ENCODE measurements around the gene PLEKHB1. TPM values are rescaled to one million over a fixed set of nuclear protein-coding genes. Genes with fewer than 3 reads are reported as not detected.
A peak's percentile ranks its signal among the peaks of the same experiment; 100 is the strongest.

Gene PLEKHB1
- total RNA-seq, 2 donors from 2014 or later = 8.5 to 11.3 TPM

DNA sequence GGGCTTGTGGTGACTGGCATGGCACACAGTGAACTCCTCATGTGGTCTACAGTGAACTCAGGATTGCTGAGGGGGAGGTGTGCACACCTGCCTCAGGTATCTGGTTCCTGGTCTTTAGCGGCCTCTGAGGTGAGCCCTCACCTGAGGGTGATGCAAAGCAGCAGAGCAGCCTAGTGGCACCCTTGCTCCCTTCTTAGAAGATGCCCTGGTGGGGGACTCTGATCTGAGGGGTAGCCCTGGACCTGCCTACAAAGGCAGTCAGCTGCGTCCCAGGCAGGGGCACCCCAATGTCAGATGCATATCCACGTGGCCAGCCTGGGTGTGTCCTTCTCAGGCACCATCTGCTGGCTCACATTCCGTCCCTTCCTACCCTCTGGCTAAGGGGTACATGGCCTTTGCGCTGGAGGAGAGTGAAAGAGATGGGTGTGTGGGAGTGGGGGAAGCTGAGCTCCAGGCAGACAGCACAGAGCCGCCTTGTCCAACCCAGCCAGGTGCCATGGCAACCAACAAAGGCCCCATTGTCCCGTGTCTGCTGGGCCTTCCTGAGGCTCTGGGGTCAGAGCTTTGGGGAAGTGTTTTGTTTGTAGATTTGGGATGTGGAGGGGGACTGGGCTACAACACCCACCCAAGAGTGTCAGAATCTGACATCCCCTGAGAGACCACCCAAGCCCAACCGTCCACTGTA lies 5.8 kb downstream of the PLEKHB1 start:
- Mint-ChIP-seq H3K9me3 (no peaks in the 10 kb centered on the region), H3K27me3 (ENCODE audit: low read depth) (no peaks in the 10 kb centered on the region), H3K27ac (no peak overlapping the region), H3K4me3 (no peak overlapping the region), H3K36me3 (ENCODE audit: insufficient read depth in 2 of 2) (no peaks in the 10 kb centered on the region), H3K4me1 (ENCODE audit: low read depth) (peaks cover 13% of the 10 kb centered on the region)
- no peak for ATAC-seq (replicated peaks in 1 of 2)
- no peak for DNase-seq

DNA sequence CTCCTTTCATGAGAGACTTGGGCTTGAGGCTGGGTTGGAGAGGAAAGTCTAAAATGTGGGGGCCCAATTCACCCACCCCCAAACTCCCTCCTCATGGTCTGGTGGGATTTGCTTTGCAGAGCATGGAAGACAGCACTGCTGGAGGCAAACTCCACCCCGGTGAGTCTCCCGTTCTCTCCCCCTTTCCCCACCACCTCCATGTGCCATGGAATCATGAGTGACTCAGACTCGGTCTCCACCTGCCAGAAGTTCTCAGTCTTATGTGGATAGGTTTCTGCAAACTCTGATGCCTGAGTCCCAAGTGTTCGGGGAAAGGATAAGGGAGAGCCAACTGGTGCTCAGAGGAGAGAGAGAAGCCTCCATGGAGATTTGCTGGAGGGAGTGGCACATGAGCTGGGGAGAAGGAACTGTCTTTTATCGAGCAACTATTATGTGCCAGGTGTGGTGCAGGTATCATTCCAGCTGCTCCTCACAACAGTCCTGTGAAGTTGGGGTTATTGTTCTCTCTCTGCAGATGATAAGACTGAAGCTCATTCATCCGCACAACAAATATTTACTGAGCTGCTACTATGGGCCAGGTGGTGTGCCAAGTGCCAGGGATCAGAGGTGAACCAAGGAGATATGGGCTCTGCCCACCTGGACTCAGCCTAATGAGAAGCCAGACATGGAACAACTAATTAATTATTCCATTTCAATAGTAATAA lies 6.6 kb downstream of the PLEKHB1 start:
- Mint-ChIP-seq H3K27ac (no peak overlapping the region), H3K4me1 (ENCODE audit: low read depth) (peaks cover 4% of the 10 kb centered on the region), H3K9me3 (no peaks in the 10 kb centered on the region), H3K27me3 (ENCODE audit: low read depth) (no peaks in the 10 kb centered on the region), H3K36me3 (ENCODE audit: insufficient read depth in 2 of 2) (no peaks in the 10 kb centered on the region), H3K4me3 (no peak overlapping the region)
- no peak for DNase-seq
- no peak for ATAC-seq (replicated peaks in 1 of 2)

DNA sequence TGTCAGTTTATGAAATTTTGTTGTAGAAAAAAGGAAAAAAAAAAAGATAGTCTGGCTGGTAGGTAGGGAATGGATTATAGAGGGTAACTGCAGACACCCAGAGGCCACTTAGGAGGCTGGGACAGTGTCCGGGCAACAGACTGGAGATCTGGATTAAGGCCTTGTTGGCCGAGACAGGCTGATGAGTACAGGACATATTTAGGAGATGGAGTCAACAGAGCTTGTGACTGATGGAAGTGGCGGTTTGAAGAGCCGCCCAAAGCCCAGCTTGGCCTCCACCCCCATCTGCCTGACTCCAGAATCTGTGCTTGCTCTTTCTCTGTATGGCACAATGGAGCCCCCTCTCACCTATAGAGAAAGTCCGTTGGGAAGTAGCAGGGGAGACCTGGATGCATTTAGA lies 7.6 kb downstream of the PLEKHB1 start:
- Mint-ChIP-seq H3K27ac (no peak overlapping the region), H3K9me3 (no peaks in the 10 kb centered on the region)

DNA sequence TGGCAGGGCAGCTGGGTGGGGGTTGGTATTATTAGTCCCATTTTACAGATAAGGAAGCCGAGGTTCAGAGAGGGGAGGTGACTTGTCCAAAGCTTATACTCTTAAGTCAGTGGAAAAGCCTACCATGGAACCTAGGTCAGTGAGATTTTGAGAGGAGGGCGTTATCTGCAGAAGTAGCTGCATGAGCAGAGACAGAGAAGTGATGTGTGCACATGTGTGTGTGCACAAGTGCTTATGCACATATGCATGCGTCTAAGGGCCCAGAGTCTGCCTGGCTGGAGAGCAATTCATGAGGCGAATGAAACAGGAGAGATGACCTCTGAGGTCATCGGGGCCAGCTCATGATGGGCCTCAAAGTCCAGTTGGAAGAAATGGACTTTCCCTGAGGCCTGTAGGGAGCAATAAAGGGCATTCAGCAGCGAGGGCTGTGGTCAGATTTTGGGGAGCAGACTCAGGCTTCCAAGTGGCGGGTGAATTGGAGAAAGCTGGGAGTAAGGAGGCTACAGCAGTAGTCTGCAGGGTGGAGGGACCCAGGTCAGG lies 8.2 kb downstream of the PLEKHB1 start:
- H3K9me3 Mint-ChIP-seq = no peaks in the 10 kb centered on the region
- no peak for DNase-seq
- no peaks in the 10 kb centered on the region for H3K4me1 Mint-ChIP-seq (ENCODE audit: low read depth)
- no peaks in the 10 kb centered on the region for H3K27me3 Mint-ChIP-seq (ENCODE audit: low read depth)
- ATAC-seq (replicated peaks in 1 of 2) = no peak
- H3K36me3 Mint-ChIP-seq (ENCODE audit: insufficient read depth in 2 of 2) = no peaks in the 10 kb centered on the region
- no peak overlapping the region for H3K27ac Mint-ChIP-seq
- no peak overlapping the region for H3K4me3 Mint-ChIP-seq

More for the DNA sequence above, 7.6 kb downstream of the PLEKHB1 start:
- Mint-ChIP-seq H3K4me3 (no peak overlapping the region), H3K36me3 (ENCODE audit: insufficient read depth in 2 of 2) (no peaks in the 10 kb centered on the region), H3K27me3 (ENCODE audit: low read depth) (no peaks in the 10 kb centered on the region), H3K4me1 (ENCODE audit: low read depth) (no peaks in the 10 kb centered on the region)
- ATAC-seq (replicated peaks in 1 of 2) (no peak), DNase-seq (no peak)

DNA sequence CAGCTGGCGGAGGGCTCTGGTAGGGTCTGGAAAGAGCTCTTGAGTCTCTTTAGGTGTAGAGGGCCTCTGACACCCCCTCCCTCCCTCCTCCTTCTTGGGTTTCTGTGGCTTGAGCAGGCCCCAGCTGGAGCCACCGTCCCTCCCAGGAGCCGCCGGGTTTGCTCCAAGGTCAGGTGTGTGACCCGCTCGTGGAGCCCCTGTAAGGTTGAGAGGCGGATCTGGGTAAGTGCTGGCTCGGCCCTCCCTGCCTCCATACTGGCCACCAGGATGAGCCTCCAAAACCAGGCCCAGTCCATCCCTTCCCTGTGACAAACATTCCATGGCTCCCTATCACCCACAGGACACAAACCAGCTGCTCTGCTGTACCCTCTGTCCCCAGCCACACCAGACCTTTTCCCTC lies 9.3 kb downstream of the PLEKHB1 start:
- no peaks in the 10 kb centered on the region for H3K4me1 Mint-ChIP-seq (ENCODE audit: low read depth)
- no peak overlapping the region for H3K27ac Mint-ChIP-seq
- no peaks in the 10 kb centered on the region for H3K27me3 Mint-ChIP-seq (ENCODE audit: low read depth)
- H3K4me3 Mint-ChIP-seq = no peak overlapping the region
- peak in 1 of 2 donors; percentile 6 for ATAC-seq (replicated peaks in 1 of 2)
- no peaks in the 10 kb centered on the region for H3K36me3 Mint-ChIP-seq (ENCODE audit: insufficient read depth in 2 of 2)
- H3K9me3 Mint-ChIP-seq = no peaks in the 10 kb centered on the region
- no peak for DNase-seq

DNA sequence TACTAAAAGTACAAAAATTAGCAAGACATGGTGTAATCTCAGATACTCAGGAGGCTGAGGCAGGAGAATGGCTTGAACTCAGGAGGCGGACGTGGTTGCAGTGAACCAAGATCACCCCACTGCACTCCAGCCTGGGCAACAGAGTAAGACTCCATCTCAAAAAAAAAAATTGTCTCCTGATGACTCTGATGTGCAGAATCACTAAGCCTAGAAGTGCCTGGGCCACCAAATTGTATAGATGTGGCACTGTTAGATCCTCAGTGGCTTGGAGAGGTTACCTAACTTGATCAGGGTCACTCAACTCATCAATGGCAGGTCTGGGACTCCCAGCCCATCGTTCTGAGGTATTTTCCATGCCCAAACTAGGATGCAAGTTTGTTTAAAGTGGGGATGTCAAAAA lies 10.6 kb downstream of the PLEKHB1 start:
- Mint-ChIP-seq H3K9me3 (no peaks in the 10 kb centered on the region), H3K36me3 (ENCODE audit: insufficient read depth in 2 of 2) (no peaks in the 10 kb centered on the region), H3K27ac (no peak overlapping the region), H3K27me3 (ENCODE audit: low read depth) (no peaks in the 10 kb centered on the region), H3K4me3 (no peak overlapping the region), H3K4me1 (ENCODE audit: low read depth) (no peaks in the 10 kb centered on the region)
- DNase-seq (no peak), ATAC-seq (replicated peaks in 1 of 2) (no peak)

DNA sequence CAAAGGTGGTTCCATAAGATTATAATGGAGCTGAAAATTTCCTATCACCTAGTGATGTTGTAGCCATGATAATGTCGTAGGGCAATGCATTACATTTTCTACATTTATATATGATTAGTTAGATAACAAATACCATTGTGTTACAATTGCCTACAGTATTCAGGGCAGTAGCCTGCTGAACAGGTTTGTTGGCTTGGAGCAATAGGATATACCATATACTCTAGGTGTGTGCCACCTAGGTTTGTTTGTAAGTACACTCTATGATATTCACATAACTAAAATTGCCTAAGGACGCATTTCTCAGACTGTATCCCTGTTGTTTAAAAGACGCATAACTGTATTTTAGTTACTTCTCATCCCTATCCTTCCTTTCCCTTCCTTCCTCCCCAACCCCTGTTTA lies 13.6 kb downstream of the PLEKHB1 start:
- Mint-ChIP-seq H3K4me3 (no peak overlapping the region), H3K27ac (no peak overlapping the region)

DNA sequence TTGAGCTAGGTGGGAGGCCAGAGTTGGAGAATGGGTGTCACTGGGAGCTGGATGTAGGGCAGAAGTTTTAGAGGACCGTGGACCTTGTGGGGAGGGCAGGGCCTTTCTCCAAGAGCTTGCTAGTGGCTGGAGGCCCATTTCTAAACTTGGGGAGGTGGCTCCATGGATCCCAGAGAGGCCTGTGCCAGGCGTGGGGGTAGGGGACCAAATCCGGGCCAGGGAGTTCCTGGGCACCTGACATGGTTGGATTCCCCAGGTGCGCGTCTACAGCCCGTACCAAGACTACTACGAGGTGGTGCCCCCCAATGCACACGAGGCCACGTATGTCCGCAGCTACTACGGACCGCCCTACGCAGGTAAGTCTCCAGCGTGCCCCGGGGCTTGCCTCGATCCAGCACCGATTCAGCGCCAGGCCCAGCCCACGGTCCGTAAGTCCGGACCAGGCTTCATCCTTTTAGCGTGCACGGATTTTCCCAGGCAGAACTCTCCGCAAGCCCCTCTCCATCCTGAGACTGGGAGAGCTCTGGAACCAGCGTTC lies 14.2 kb downstream of the PLEKHB1 start:
- peak overlapping the region in 1 of 2 donors; percentile 64 for H3K4me3 Mint-ChIP-seq
- H3K27ac Mint-ChIP-seq = no peak overlapping the region
- no peak for DNase-seq
- peak in 1 of 2 donors; percentile 36 for ATAC-seq (replicated peaks in 1 of 2)
- H3K4me1 Mint-ChIP-seq (ENCODE audit: low read depth) = no peaks in the 10 kb centered on the region
- no peaks in the 10 kb centered on the region for H3K9me3 Mint-ChIP-seq
- no peaks in the 10 kb centered on the region for H3K36me3 Mint-ChIP-seq (ENCODE audit: insufficient read depth in 2 of 2)
- H3K27me3 Mint-ChIP-seq (ENCODE audit: low read depth) = no peaks in the 10 kb centered on the region

More for the DNA sequence above, 13.6 kb downstream of the PLEKHB1 start:
- H3K4me1 Mint-ChIP-seq (ENCODE audit: low read depth) = no peaks in the 10 kb centered on the region
- H3K9me3 Mint-ChIP-seq = no peaks in the 10 kb centered on the region
- DNase-seq (no peak), ATAC-seq (replicated peaks in 1 of 2) (no peak)
- no peaks in the 10 kb centered on the region for H3K36me3 Mint-ChIP-seq (ENCODE audit: insufficient read depth in 2 of 2)
- no peaks in the 10 kb centered on the region for H3K27me3 Mint-ChIP-seq (ENCODE audit: low read depth)

DNA sequence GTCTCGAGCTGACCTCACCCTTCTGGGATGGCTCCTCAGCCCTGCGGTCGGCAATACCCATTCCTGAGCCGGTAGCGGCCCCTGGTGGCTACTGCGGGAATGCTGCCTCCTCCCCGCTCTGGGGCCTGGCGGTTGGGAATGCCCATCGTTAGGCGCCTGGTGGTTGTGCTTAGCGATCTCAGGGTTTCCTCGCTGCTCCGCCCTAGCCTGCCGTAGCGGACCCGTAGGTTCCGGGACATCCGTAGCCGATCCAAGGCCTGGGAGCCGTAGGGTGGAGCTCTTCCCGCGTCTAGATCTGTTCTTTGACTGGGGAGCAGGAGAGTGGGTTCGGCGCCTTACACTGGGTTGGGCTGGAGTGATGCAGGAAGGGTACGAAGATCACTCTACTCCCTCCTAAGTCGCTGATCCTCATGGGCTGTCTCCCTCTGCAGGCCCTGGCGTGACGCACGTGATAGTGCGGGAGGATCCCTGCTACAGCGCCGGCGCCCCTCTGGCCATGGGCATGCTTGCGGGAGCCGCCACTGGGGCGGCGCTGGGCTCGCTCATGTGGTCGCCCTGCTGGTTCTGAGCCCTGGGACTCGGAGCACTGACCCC lies 14.8 kb downstream of the PLEKHB1 start:
- H3K9me3 Mint-ChIP-seq = no peaks in the 10 kb centered on the region
- H3K4me1 Mint-ChIP-seq (ENCODE audit: low read depth) = no peaks in the 10 kb centered on the region
- ATAC-seq (replicated peaks in 1 of 2) (peak; percentile 90 to 93), DNase-seq (peak; percentile 86 to 89)
- H3K27me3 Mint-ChIP-seq (ENCODE audit: low read depth) = no peaks in the 10 kb centered on the region
- no peaks in the 10 kb centered on the region for H3K36me3 Mint-ChIP-seq (ENCODE audit: insufficient read depth in 2 of 2)
- H3K4me3 Mint-ChIP-seq = peak overlapping the region; percentile 41 to 64
- no peak overlapping the region for H3K27ac Mint-ChIP-seq

DNA sequence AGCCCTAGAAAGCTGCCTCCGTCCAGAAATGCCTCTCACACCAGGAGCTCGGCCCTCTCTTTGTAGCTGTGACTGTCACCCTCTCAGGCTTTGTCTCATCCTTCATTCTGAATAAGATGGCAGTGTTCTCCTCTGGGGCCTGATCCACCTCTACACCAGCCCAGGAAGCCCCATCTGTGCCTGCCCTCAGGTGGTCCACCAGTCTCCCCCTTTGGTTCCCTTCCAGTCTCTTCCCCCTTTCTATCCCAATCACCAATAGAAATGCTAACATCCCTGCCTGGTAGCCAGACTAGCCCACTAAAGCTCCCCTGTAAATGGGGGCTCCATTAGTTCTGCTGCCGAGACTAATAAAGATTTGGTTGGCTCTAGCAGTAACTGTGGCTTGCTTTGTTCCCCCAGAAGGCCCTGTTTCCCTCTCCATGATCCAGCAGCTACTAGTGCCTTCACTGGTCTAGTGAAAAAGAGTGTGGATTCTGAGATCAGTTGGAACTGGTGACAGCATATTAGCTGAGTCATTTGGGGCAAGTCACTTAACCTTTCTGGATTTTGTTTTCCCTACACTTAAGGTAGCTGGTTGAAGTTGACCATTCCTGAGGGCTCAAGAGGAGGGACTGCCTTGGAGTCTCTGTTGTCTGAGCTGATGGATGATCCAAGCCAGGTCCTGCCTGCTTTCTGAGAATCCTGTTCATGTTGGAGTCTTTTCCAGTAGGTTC lies 16.2 kb downstream of the PLEKHB1 start:
- H3K27me3 Mint-ChIP-seq (ENCODE audit: low read depth) = no peaks in the 10 kb centered on the region
- no peaks in the 10 kb centered on the region for H3K36me3 Mint-ChIP-seq (ENCODE audit: insufficient read depth in 2 of 2)
- no peak overlapping the region for H3K27ac Mint-ChIP-seq
- DNase-seq (no peak), ATAC-seq (replicated peaks in 1 of 2) (no peak)
- no peak overlapping the region for H3K4me3 Mint-ChIP-seq
- no peaks in the 10 kb centered on the region for H3K9me3 Mint-ChIP-seq
- no peaks in the 10 kb centered on the region for H3K4me1 Mint-ChIP-seq (ENCODE audit: low read depth)

DNA sequence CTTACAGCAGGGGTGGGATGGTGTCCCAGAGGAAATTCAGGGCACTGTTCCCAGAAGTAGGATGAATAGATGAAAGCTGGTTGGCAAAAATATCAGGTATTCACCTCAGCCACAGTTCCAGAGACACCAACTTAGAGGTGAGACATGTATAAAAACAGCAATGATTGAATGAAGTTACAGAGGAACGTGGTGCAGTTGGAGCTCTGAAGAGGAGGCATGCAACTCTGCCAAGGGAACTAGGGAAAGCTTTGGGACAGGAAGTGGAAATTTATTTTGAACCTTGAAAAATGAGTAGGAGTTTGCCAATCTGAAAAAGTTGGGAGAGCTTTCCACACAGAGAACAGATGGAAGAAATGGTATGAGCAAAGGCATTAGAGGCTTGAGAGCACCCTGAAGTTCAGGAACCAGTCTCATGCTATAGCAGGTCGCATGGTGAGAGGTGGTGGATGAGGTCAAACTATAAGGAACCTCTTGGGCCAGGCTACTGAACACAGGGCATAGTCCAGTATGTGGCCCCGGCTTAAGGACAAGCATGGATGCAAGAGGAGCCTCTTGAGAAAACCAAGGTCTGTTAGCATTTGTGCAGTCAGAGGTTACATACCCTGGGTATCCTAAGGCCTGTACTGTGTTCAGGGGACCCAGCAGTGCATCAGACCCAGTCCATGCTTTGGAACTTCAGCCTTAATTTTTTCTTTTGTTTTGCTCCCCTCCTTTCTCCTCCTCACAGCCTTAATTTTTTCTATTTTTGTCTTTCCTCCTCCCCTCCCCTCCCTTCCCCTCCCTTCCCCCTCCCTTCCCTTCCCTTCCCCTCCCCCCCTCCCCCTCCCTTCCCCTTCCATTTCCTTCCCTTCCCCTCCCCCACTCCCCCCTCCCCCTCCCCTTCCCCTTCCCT lies 17.5 kb downstream of the PLEKHB1 start:
- no peak for ATAC-seq (replicated peaks in 1 of 2)
- Mint-ChIP-seq H3K27me3 (ENCODE audit: low read depth) (no peaks in the 10 kb centered on the region), H3K27ac (no peak overlapping the region), H3K9me3 (no peaks in the 10 kb centered on the region), H3K4me1 (ENCODE audit: low read depth) (no peaks in the 10 kb centered on the region), H3K4me3 (no peak overlapping the region), H3K36me3 (ENCODE audit: insufficient read depth in 2 of 2) (no peaks in the 10 kb centered on the region)
- DNase-seq = no peak

DNA sequence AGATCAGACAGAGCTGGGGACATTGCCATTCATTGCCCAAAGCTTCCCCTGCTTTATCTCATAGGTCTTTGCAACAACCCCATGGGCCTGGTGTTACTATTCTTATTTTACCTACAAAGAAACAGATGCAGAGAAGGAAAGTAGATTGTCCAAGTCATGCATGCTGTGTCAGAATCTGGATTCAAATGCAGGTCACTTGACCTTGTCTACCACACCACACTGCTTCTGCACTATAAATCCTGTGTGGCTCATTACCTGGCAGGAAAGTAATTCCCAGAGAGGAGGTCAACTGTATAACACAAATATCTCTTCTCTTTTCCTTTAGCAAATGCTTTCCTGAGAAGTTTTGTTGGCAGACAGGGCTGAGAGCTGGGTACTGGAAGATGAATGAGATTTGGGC lies 18.5 kb downstream of the PLEKHB1 start:
- no peak overlapping the region for H3K27ac Mint-ChIP-seq
- H3K9me3 Mint-ChIP-seq = no peaks in the 10 kb centered on the region
- H3K36me3 Mint-ChIP-seq (ENCODE audit: insufficient read depth in 2 of 2) = no peaks in the 10 kb centered on the region
- H3K4me3 Mint-ChIP-seq = no peak overlapping the region
- ATAC-seq (replicated peaks in 1 of 2) (no peak), DNase-seq (no peak)
- no peaks in the 10 kb centered on the region for H3K4me1 Mint-ChIP-seq (ENCODE audit: low read depth)
- H3K27me3 Mint-ChIP-seq (ENCODE audit: low read depth) = no peaks in the 10 kb centered on the region
